Karpas-422 (cell line): Measurements from ENCODE around the gene NRXN3. TPM values are rescaled to one million over a fixed set of nuclear protein-coding genes. Genes with fewer than 3 reads are reported as not detected.

Experiments
- DNase-seq: peaks from one replicate; pipeline ENCODE4 v3.0.0-alpha.2; 2015
- H2AFZ ChIP-seq: fragments of 200-600 bp; sonication (generic); 2 replicates; pipeline ENCODE4 v1.6.1; 2014; ENCODE audit warnings: antibody characterized with exemption, low read length, mixed read lengths
- H3K27ac ChIP-seq: fragments of 200-600 bp; sonication (generic); 2 replicates; pipeline ENCODE4 v1.5.1; 2014; ENCODE audit warnings: mild to moderate bottlenecking, low read length, moderate library complexity
- H3K27me3 ChIP-seq: fragments of 200-600 bp; sonication (generic); 2 replicates; pipeline ENCODE4 v1.6.1; 2014; ENCODE audit warnings: low read length, mixed read lengths
- H3K36me3 ChIP-seq: fragments of 200-600 bp; sonication (generic); 2 replicates; pipeline ENCODE4 v1.6.1; 2014; ENCODE audit warnings: low read length, mixed read lengths; ENCODE audit not compliant: insufficient read depth
- H3K4me1 ChIP-seq: fragments of 200-600 bp; sonication (generic); 2 replicates; pipeline ENCODE4 v1.6.1; 2014; ENCODE audit warnings: mild to moderate bottlenecking, low read length, mixed read lengths
- H3K4me2 ChIP-seq: fragments of 200-600 bp; sonication (generic); 2 replicates; pipeline ENCODE4 v1.6.1; 2014; ENCODE audit warnings: low read length, low read depth, mild to moderate bottlenecking; ENCODE audit not compliant: poor library complexity, severe bottlenecking
- H3K4me3 ChIP-seq: fragments of 200-600 bp; sonication (generic); 2 replicates; pipeline ENCODE4 v1.5.1; 2014; ENCODE audit warnings: mild to moderate bottlenecking, antibody characterized with exemption, low read length, mixed read lengths
- H3K79me2 ChIP-seq: fragments of 200-600 bp; sonication (generic); 2 replicates; pipeline ENCODE4 v1.6.1; 2014; ENCODE audit warnings: mild to moderate bottlenecking, low read length, mixed read lengths
- H3K9ac ChIP-seq: fragments of 200-600 bp; sonication (generic); 2 replicates; pipeline ENCODE4 v1.6.0; 2014; ENCODE audit warnings: low read length
- H3K9me2 ChIP-seq: fragments of 200-600 bp; sonication (generic), shearing (Covaris generic); replicated peaks from 2 replicates; pipeline ENCODE4 v1.6.0; 2014; ENCODE audit warnings: mild to moderate bottlenecking, low read length, moderate library complexity; ENCODE audit not compliant: insufficient read depth
- H3K9me3 ChIP-seq: fragments of 300-700, 200-600 bp; sonication (generic); 2 replicates; pipeline ENCODE4 v1.6.1; 2014; ENCODE audit warnings: low read length, mixed read lengths
- H4K20me1 ChIP-seq: fragments of 200-600 bp; sonication (generic); 2 replicates; pipeline ENCODE4 v1.6.1; 2014; ENCODE audit warnings: mild to moderate bottlenecking, antibody characterized with exemption, low read length, low read depth; ENCODE audit not compliant: insufficient read depth
- small RNA-seq: library from RNA; depleted of rRNA; stranded (forward); fragments of <200 nt; gene quantifications from one replicate; pipeline ENCODE3, GENCODE V24; 2014
- total RNA-seq: library from RNA; depleted of rRNA; stranded (reverse); fragments of >200 nt; shearing (Covaris generic); gene quantifications from 2 replicates; pipeline ENCODE4 v1.2.3, GENCODE V29; 2014; ENCODE audit warnings: low replicate concordance

Gene NRXN3
- total RNA-seq, 1 experiment from 2014 or later = not detected

- DNase-seq = no peak
- Histone ChIP-seq H3K36me3 (no peaks in the 10 kb centered on the region), H3K79me2 (no peaks in the 10 kb centered on the region), H2AFZ (no peak overlapping the region), H3K9me3 (no peaks in the 10 kb centered on the region), H3K4me3 (no peak overlapping the region), H3K4me2 (no peak overlapping the region), H3K9ac (no peak overlapping the region), H3K27ac (no peak overlapping the region), H3K9me2 (no peaks in the 10 kb centered on the region), H3K4me1 (no peaks in the 10 kb centered on the region), H4K20me1 (no peaks in the 10 kb centered on the region), H3K27me3 (no peaks in the 10 kb centered on the region; the same call in 1 of the 2 replicates)
Observed at GRCh38 chr14:79910086-79910485, 1739.9 kb downstream of the NRXN3 start.

GRCh38 chr14:79911744-79912143, 1741.6 kb downstream of the NRXN3 start:
- DNase-seq = no peak
- H2AFZ ChIP-seq = no peak overlapping the region
- no peaks in the 10 kb centered on the region for H3K79me2 ChIP-seq
- no peaks in the 10 kb centered on the region for H3K9me2 ChIP-seq
- no peak overlapping the region for H3K4me3 ChIP-seq
- no peaks in the 10 kb centered on the region; the same call in 1 of the 2 replicates for H3K27me3 ChIP-seq
- no peaks in the 10 kb centered on the region for H3K36me3 ChIP-seq
- H3K9ac ChIP-seq = no peak overlapping the region
- no peaks in the 10 kb centered on the region for H4K20me1 ChIP-seq
- no peaks in the 10 kb centered on the region for H3K9me3 ChIP-seq
- H3K27ac ChIP-seq = no peak overlapping the region
- H3K4me2 ChIP-seq = no peak overlapping the region
- no peaks in the 10 kb centered on the region for H3K4me1 ChIP-seq

- Histone ChIP-seq H3K9ac (no peak overlapping the region), H3K27me3 (no peaks in the 10 kb centered on the region; the same call in 1 of the 2 replicates), H3K36me3 (no peaks in the 10 kb centered on the region), H3K27ac (no peak overlapping the region), H3K79me2 (no peaks in the 10 kb centered on the region), H3K4me3 (no peak overlapping the region), H3K4me2 (no peak overlapping the region), H3K9me2 (no peaks in the 10 kb centered on the region), H3K9me3 (no peaks in the 10 kb centered on the region), H4K20me1 (no peaks in the 10 kb centered on the region), H2AFZ (no peak overlapping the region), H3K4me1 (no peaks in the 10 kb centered on the region)
- no peak for DNase-seq
Observed at GRCh38 chr14:79914595-79914994, 1744.4 kb downstream of the NRXN3 start.

GRCh38 chr14:79915406-79915805, 1745.2 kb downstream of the NRXN3 start:
- no peak overlapping the region for H2AFZ ChIP-seq
- H3K9ac ChIP-seq = no peak overlapping the region
- H3K4me2 ChIP-seq = no peak overlapping the region
- no peaks in the 10 kb centered on the region for H3K9me3 ChIP-seq
- no peak overlapping the region for H3K27ac ChIP-seq
- no peaks in the 10 kb centered on the region for H3K4me1 ChIP-seq
- no peaks in the 10 kb centered on the region for H3K9me2 ChIP-seq
- no peaks in the 10 kb centered on the region for H3K79me2 ChIP-seq
- DNase-seq = no peak
- no peak overlapping the region for H3K4me3 ChIP-seq
- H4K20me1 ChIP-seq = no peaks in the 10 kb centered on the region
- no peaks in the 10 kb centered on the region for H3K36me3 ChIP-seq
- no peaks in the 10 kb centered on the region; the same call in 1 of the 2 replicates for H3K27me3 ChIP-seq

GRCh38 chr14:79916281-79916680, 1746.1 kb downstream of the NRXN3 start:
- no peak overlapping the region for H2AFZ ChIP-seq
- no peaks in the 10 kb centered on the region for H4K20me1 ChIP-seq
- no peaks in the 10 kb centered on the region for H3K36me3 ChIP-seq

GRCh38 chr14:79916892-79917291, 1746.7 kb downstream of the NRXN3 start:
- Histone ChIP-seq H3K9me2 (no peaks in the 10 kb centered on the region), H3K27me3 (no peaks in the 10 kb centered on the region), H3K27ac (no peak overlapping the region), H3K36me3 (no peaks in the 10 kb centered on the region), H3K4me3 (no peak overlapping the region), H3K79me2 (no peaks in the 10 kb centered on the region), H3K4me1 (no peaks in the 10 kb centered on the region), H3K4me2 (no peak overlapping the region), H2AFZ (no peak overlapping the region), H3K9me3 (no peaks in the 10 kb centered on the region), H3K9ac (no peak overlapping the region), H4K20me1 (no peaks in the 10 kb centered on the region)
- no peak for DNase-seq

More at GRCh38 chr14:79916281-79916680, 1746.1 kb downstream of the NRXN3 start:
- Histone ChIP-seq H3K4me1 (no peaks in the 10 kb centered on the region), H3K9me3 (no peaks in the 10 kb centered on the region), H3K79me2 (no peaks in the 10 kb centered on the region), H3K27ac (no peak overlapping the region), H3K9ac (no peak overlapping the region), H3K4me2 (no peak overlapping the region), H3K9me2 (no peaks in the 10 kb centered on the region), H3K27me3 (no peaks in the 10 kb centered on the region; the same call in 1 of the 2 replicates), H3K4me3 (no peak overlapping the region)
- no peak for DNase-seq

Small RNA genes within 50 kb of the gene (small RNA-seq; reads per million reads assigned to genes)
- 0.67 reads per million, percentile 18 among the genes with 10 or more reads in this experiment for gene RNA5SP388
